AG09309 (cell line): ENCODE results near the gene DGLUCY.

ENCODE experiments used
- DNase-seq: peaks from one replicate; pipeline ENCODE4 v3.0.0-alpha.2; 2010; ENCODE audit warnings: low read depth
- H3K4me3 ChIP-seq: 2 replicates; pipeline ENCODE4 v1.5.1; 2011; ENCODE audit warnings: mild to moderate bottlenecking, low read depth, low read length, moderate library complexity; ENCODE audit not compliant: control insufficient read depth
- CTCF ChIP-seq: IDR thresholded peaks from 2 replicates; pipeline ENCODE4 v1.5.1; 2011; ENCODE audit warnings: mild to moderate bottlenecking, low read depth, low read length, inconsistent platforms; ENCODE audit not compliant: insufficient read depth, control insufficient read depth; ENCODE audit errors: missing control alignments

DGLUCY gene

GRCh38 chr14:91250912-91251311 lies 137.0 kb downstream of the DGLUCY start:
- no peak for TF ChIP-seq CTCF
- H3K4me3 ChIP-seq: no peak overlapping the region
- no peak for DNase-seq

GRCh38 chr14:91252871-91253794 lies 139.3 kb downstream of the DGLUCY start:
- peak overlapping the region; percentile 51 for H3K4me3 ChIP-seq
- DNase-seq: no peak
- TF ChIP-seq CTCF: peak; percentile 5

GRCh38 chr14:91253795-91254323 lies 140.0 kb downstream of the DGLUCY start:
- peak overlapping the region; percentile 7 for H3K4me3 ChIP-seq
- TF ChIP-seq CTCF: no peak
- no peak for DNase-seq

GRCh38 chr14:91254461-91254860 lies 140.6 kb downstream of the DGLUCY start:
- TF ChIP-seq CTCF: no peak
- no peak for DNase-seq
- no peak overlapping the region for H3K4me3 ChIP-seq

GRCh38 chr14:91255026-91255695 lies 141.3 kb downstream of the DGLUCY start:
- no peak overlapping the region for H3K4me3 ChIP-seq
- DNase-seq: no peak
- no peak for TF ChIP-seq CTCF

- TF ChIP-seq CTCF: no peak
- H3K4me3 ChIP-seq: no peak overlapping the region
- DNase-seq: no peak
Observed at GRCh38 chr14:91256661-91257060, 142.8 kb downstream of the DGLUCY start.
